ENCODE data around the gene SLC25A30. TPM values are rescaled to one million over a fixed set of nuclear protein-coding genes. Genes with fewer than 3 reads are reported as not detected.

The SLC25A30 gene
- total RNA-seq, 1 donor from 2014 or later = 175 TPM

GRCh38 chr13:45368571-45368970 is 49.6 kb downstream of the SLC25A30 start:
- no peak for DNase-seq
- H3K36me3 ChIP-seq = peaks cover 12% of the 10 kb centered on the region
- TF ChIP-seq, protein P1, sequence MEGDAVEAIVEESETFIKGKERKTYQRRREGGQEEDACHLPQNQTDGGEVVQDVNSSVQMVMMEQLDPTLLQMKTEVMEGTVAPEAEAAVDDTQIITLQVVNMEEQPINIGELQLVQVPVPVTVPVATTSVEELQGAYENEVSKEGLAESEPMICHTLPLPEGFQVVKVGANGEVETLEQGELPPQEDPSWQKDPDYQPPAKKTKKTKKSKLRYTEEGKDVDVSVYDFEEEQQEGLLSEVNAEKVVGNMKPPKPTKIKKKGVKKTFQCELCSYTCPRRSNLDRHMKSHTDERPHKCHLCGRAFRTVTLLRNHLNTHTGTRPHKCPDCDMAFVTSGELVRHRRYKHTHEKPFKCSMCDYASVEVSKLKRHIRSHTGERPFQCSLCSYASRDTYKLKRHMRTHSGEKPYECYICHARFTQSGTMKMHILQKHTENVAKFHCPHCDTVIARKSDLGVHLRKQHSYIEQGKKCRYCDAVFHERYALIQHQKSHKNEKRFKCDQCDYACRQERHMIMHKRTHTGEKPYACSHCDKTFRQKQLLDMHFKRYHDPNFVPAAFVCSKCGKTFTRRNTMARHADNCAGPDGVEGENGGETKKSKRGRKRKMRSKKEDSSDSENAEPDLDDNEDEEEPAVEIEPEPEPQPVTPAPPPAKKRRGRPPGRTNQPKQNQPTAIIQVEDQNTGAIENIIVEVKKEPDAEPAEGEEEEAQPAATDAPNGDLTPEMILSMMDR (IDR thresholded peaks at IDR 0.05; ENCODE audit: borderline replicate concordance) = no peak
- no peak overlapping the region for H3K4me3 ChIP-seq
- no peak overlapping the region for H3K27ac ChIP-seq (replicated peaks)
- peaks cover 5% of the 10 kb centered on the region for H3K9me3 ChIP-seq (replicated peaks)
- no peaks in the 10 kb centered on the region for H3K27me3 ChIP-seq (ENCODE audit: low read depth)
- intact Hi-C loops (cut with micrococcal nuclease) = no loop called here
- H3K4me1 ChIP-seq = peaks cover 48% of the 10 kb centered on the region

DNA sequence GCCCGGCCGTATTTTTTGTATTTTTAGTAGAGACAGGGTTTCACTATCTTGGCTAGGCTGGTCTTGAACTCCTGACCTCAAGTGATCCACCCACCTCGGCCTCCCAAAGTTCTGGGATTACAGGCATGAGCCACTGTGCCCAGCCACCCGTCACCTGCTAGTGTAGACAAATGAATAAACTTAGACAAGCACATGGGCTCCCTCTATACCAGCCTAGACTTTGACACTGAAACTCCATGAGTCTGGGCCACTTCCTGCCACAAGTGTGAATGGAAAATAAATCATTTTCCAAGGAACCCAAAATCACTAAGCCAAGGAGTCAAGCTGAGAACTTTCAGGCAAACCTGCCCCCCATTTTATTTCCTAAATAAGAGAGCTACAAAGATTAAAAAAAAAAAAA is 50.2 kb downstream of the SLC25A30 start:
- Histone ChIP-seq H3K4me1 (peaks cover 42% of the 10 kb centered on the region), H3K27me3 (ENCODE audit: low read depth) (no peaks in the 10 kb centered on the region), H3K4me3 (no peak overlapping the region), H3K9me3 (replicated peaks) (peaks cover 6% of the 10 kb centered on the region), H3K27ac (replicated peaks) (no peak overlapping the region), H3K36me3 (peaks cover 12% of the 10 kb centered on the region)
- intact Hi-C loops (cut with micrococcal nuclease) = no loop called here
- no peak for DNase-seq
- TF ChIP-seq, protein P1 (IDR thresholded peaks at IDR 0.05; ENCODE audit: borderline replicate concordance) = no peak

DNA sequence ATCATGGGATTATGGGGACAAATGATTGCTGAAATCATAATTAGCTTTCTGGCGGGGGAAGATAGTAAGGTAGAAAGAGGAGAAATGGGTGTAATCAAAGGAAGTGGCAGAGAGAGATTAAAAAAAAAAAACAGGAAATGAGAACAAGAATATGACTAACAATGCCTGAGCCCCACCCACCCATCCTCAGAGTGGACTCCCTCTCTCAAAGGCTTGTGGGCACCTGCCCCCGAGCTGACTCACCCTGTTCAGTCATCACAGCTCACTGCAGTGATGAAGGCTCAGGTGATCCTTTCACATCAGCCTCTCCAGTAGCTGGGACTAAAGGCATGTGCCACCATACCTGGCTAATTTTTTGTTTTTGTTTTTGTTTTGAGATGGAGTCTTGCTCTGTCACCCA is 50.8 kb downstream of the SLC25A30 start:
- Histone ChIP-seq H3K36me3 (peaks cover 16% of the 10 kb centered on the region), H3K27ac (replicated peaks) (no peak overlapping the region), H3K4me3 (no peak overlapping the region), H3K4me1 (peaks cover 37% of the 10 kb centered on the region), H3K27me3 (ENCODE audit: low read depth) (no peaks in the 10 kb centered on the region), H3K9me3 (replicated peaks) (peaks cover 6% of the 10 kb centered on the region)
- intact Hi-C loops (cut with micrococcal nuclease) = no loop called here
- peak; percentile 28 for DNase-seq
- TF ChIP-seq, protein P1 (IDR thresholded peaks at IDR 0.05; ENCODE audit: borderline replicate concordance) = no peak

DNA sequence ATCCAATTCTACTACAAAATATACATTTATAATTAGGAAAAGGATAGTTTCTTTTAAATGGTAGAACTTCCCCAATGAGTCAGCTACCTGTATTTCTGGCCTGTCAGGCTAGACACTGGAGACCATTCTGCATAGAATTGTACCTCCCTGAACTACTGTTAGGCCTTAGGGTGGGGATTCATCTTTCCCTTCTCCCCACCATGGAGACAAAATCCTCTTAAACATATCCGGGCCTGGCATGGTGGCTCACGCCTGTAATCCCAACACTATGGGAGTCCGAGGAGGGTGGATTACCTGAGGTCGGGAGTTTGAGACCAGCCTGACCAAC is 52.7 kb downstream of the SLC25A30 start:
- H3K9me3 ChIP-seq (replicated peaks) = peaks cover 6% of the 10 kb centered on the region
- peaks cover 18% of the 10 kb centered on the region for H3K36me3 ChIP-seq
- H3K4me3 ChIP-seq = no peak overlapping the region
- intact Hi-C loops (cut with micrococcal nuclease) = no loop called here
- H3K27ac ChIP-seq (replicated peaks) = no peak overlapping the region
- H3K4me1 ChIP-seq = peaks cover 20% of the 10 kb centered on the region
- H3K27me3 ChIP-seq (ENCODE audit: low read depth) = no peaks in the 10 kb centered on the region
- no peak for DNase-seq
- TF ChIP-seq, protein P1 (IDR thresholded peaks at IDR 0.05; ENCODE audit: borderline replicate concordance) = no peak

- H3K27me3 ChIP-seq (ENCODE audit: low read depth) = no peaks in the 10 kb centered on the region
- TF ChIP-seq, protein P1 (IDR thresholded peaks at IDR 0.05; ENCODE audit: borderline replicate concordance) = no peak
- H3K4me1 ChIP-seq = peaks cover 18% of the 10 kb centered on the region
- H3K36me3 ChIP-seq = peaks cover 22% of the 10 kb centered on the region
- intact Hi-C loops (cut with micrococcal nuclease) = no loop called here
- DNase-seq = no peak
- no peak overlapping the region for H3K27ac ChIP-seq (replicated peaks)
- H3K4me3 ChIP-seq = no peak overlapping the region
- peaks cover 6% of the 10 kb centered on the region for H3K9me3 ChIP-seq (replicated peaks)
Measured at GRCh38 chr13:45364876-45365557, 53.2 kb downstream of the SLC25A30 start.
